HepG2 (cell line): ENCODE data around the gene NFAT5. TPM values are rescaled to one million over a fixed set of nuclear protein-coding genes. Genes with fewer than 3 reads are reported as not detected.

ENCODE experiments used
- CBFB ChIP-seq: sonication (generic); formaldehyde crosslinking; IDR thresholded peaks from 2 replicates; pipeline ENCODE4 v1.4.0; 2020; ENCODE audit warnings: missing genetic modification reagents
- FIP1L1 ChIP-seq: fragments of 200-400 bp; formaldehyde crosslinking; IDR thresholded peaks from 2 replicates; pipeline ENCODE4 v1.6.1; 2018; ENCODE audit warnings: low read depth, mild to moderate bottlenecking, low read length, moderate library complexity, borderline replicate concordance; ENCODE audit not compliant: insufficient read depth
- FOSL1 ChIP-seq: sonication (generic); formaldehyde crosslinking; IDR thresholded peaks from 2 replicates; pipeline ENCODE4 v1.9.0; 2021; ENCODE audit warnings: missing genetic modification reagents, borderline replicate concordance
- HMGXB3 ChIP-seq: sonication (generic); formaldehyde crosslinking; IDR thresholded peaks from 2 replicates; pipeline ENCODE4 v1.4.0; 2020; ENCODE audit warnings: missing genetic modification reagents, borderline replicate concordance
- HNRNPK ChIP-seq: fragments of 200-400 bp; formaldehyde crosslinking; IDR thresholded peaks from 2 replicates; pipeline ENCODE4 v1.6.1; 2018; ENCODE audit warnings: low read length, low read depth, moderate library complexity, mild to moderate bottlenecking; ENCODE audit not compliant: poor library complexity, severe bottlenecking
- MEIS2 ChIP-seq: sonication (generic); formaldehyde crosslinking; IDR thresholded peaks from 2 replicates; pipeline ENCODE4 v1.9.0; 2021; ENCODE audit warnings: mild to moderate bottlenecking, missing genetic modification reagents
- MIER2 ChIP-seq: IDR thresholded peaks from 2 replicates; pipeline ENCODE4 v1.6.1; 2016; ENCODE audit warnings: missing biosample characterization, missing genetic modification reagents
- MTA1 ChIP-seq: sonication (generic); formaldehyde crosslinking; IDR thresholded peaks from 2 replicates; pipeline ENCODE4 v1.4.0; 2020; ENCODE audit warnings: missing genetic modification reagents, mild to moderate bottlenecking, borderline replicate concordance
- NFE2L1 ChIP-seq: sonication (generic); formaldehyde crosslinking; IDR thresholded peaks from 2 replicates; pipeline ENCODE4 v1.4.0; 2020; ENCODE audit warnings: missing genetic modification reagents, mild to moderate bottlenecking, borderline replicate concordance
- NFE2L2 ChIP-seq: fragments of 150-350 bp; IDR thresholded peaks from 2 replicates; pipeline ENCODE4 v1.6.1; 2014; ENCODE audit warnings: low read length
- NFKB2 ChIP-seq: sonication (generic); formaldehyde crosslinking; IDR thresholded peaks from 2 replicates; pipeline ENCODE4 v1.4.0; 2020; ENCODE audit warnings: missing genetic modification reagents, borderline replicate concordance
- NFYC ChIP-seq: IDR thresholded peaks from 2 replicates; pipeline ENCODE4 v1.6.1; 2016; ENCODE audit warnings: missing genetic modification reagents, missing compliant biosample characterization
- PHF5A ChIP-seq: IDR thresholded peaks from one replicate; pipeline ENCODE4 v1.6.1; 2018; ENCODE audit warnings: low read depth, missing genetic modification reagents; ENCODE audit not compliant: unreplicated experiment
- RAD51 ChIP-seq: fragments of 450-650 bp; IDR thresholded peaks from 2 replicates; pipeline ENCODE4 v1.6.1; 2016; ENCODE audit warnings: borderline replicate concordance
- SNRNP70 ChIP-seq: fragments of 200-400 bp; formaldehyde crosslinking; IDR thresholded peaks from 2 replicates; pipeline ENCODE4 v1.6.1; 2017; ENCODE audit warnings: mild to moderate bottlenecking, low read depth, low read length, moderate library complexity
- TBX3 ChIP-seq: fragments of 450-650 bp; IDR thresholded peaks from 2 replicates; pipeline ENCODE4 v1.6.1; 2017; ENCODE audit warnings: antibody characterized with exemption, mild to moderate bottlenecking, inconsistent platforms, borderline replicate concordance
- TOE1 ChIP-seq: sonication (generic); formaldehyde crosslinking; IDR thresholded peaks from 2 replicates; pipeline ENCODE4 v1.4.0; 2020; ENCODE audit warnings: mild to moderate bottlenecking, missing genetic modification reagents
- YY1 ChIP-seq: IDR thresholded peaks from 2 replicates; pipeline ENCODE4 v1.6.1; 2011; ENCODE audit warnings: low read length, low read depth, moderate library complexity, mild to moderate bottlenecking; ENCODE audit not compliant: insufficient read depth, insufficient replicate concordance
- ZNF10 ChIP-seq: sonication (generic); formaldehyde crosslinking; IDR thresholded peaks from 2 replicates; pipeline ENCODE4 v1.4.0; 2020; ENCODE audit warnings: mild to moderate bottlenecking, low read depth, missing genetic modification reagents, borderline replicate concordance
- ZNF24 ChIP-seq: fragments of 450-650 bp; IDR thresholded peaks from 2 replicates; pipeline ENCODE4 v1.6.1; 2017; ENCODE audit warnings: antibody characterized with exemption, mild to moderate bottlenecking
- ZNF256 ChIP-seq: sonication (generic); formaldehyde crosslinking; conservative IDR thresholded peaks from 2 replicates; pipeline ENCODE4 v1.4.0; 2020; ENCODE audit warnings: missing genetic modification reagents
- ZNF382 ChIP-seq: sonication (generic); formaldehyde crosslinking; IDR thresholded peaks from 2 replicates; pipeline ENCODE4 v1.5.0; 2020; ENCODE audit warnings: missing genetic modification reagents, mild to moderate bottlenecking, borderline replicate concordance
- ZNF691 ChIP-seq: sonication (generic); formaldehyde crosslinking; IDR thresholded peaks from 2 replicates; pipeline ENCODE4 v1.4.0; 2020; ENCODE audit warnings: missing genetic modification reagents, low read depth, mild to moderate bottlenecking, borderline replicate concordance
- polyA plus RNA-seq, 8 experiments: library from polyadenylated mRNA; depleted of rRNA in 3 of 8; stranded (reverse) in 7 of 8; unstranded in 1 of 8; fragments of >200 nt; fragmentation: Illumina TruSeq in 4 of 8; extraction: Trizol in 4 of 8; gene quantifications; 2 replicates each; pipeline versions ENCODE4 v1.2.1 to v1.2.3, GENCODE V29; 2011 to 2016; ENCODE audit warnings: low read depth in 4 of 8, missing spikeins in 1 of 8, mixed read lengths in 1 of 8; ENCODE audit not compliant: insufficient read depth in 1 of 8
- total RNA-seq, 5 experiments: library from RNA; depleted of rRNA; stranded (reverse); fragments of >200 nt; fragmentation: Illumina TruSeq; extraction: Trizol; gene quantifications; 2 replicates each; pipeline ENCODE4 v1.2.3, GENCODE V29; 2016; ENCODE audit warnings: low read depth in 1 of 5
- TF ChIP-seq, protein P1 (sequence below): sonication (generic); formaldehyde crosslinking; IDR thresholded peaks from 2 replicates; pipeline ENCODE4 v1.5.0; 2020; ENCODE audit warnings: mild to moderate bottlenecking, missing genetic modification reagents

Gene NFAT5
- total and polyA plus RNA-seq, 2 of the 13 experiments (the other 11 are each of a cell fraction or from before 2014, with no cell fraction given), result 20.5 to 54.3 TPM

DNA sequence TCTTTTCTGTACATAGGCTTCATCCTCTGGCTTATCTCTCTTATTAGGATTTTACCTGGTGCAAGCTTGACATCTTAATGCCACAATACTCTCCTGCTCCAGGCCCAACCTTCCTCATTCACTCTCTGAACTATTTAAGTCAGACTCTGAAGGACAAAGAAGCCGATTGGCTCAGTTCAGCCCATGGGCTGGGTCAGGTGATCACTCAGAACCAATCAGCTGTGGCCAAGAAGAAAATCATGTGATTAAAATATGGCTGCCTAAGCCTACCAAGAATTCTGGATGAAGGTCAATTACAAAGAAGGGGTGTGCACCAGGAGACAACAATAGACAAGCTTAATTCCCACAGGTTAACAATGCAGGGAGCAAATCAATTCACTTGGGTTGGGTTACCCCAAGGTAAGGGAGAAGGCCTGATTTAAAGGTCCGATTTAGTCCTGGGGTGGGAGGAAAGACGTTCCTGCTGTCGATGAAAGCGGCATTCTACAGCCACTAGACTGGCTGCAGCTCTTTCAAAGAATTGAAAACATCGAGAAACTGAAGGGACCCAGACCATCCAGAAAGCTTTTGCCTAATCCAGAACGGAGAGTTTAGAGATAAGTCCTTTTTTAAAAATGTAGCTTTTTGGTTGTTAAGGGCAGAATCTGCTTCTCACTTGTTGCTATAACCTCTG, 42.9 kb upstream of the NFAT5 start (continued):
- TF ChIP-seq, protein P1, sequence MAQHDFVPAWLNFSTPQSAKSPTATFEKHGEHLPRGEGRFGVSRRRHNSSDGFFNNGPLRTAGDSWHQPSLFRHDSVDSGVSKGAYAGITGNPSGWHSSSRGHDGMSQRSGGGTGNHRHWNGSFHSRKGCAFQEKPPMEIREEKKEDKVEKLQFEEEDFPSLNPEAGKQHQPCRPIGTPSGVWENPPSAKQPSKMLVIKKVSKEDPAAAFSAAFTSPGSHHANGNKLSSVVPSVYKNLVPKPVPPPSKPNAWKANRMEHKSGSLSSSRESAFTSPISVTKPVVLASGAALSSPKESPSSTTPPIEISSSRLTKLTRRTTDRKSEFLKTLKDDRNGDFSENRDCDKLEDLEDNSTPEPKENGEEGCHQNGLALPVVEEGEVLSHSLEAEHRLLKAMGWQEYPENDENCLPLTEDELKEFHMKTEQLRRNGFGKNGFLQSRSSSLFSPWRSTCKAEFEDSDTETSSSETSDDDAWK (CRISPR knock-in tag), result no peak
- TF ChIP-seq TBX3 (no peak), MIER2 (CRISPR knock-in tag) (no peak), MEIS2 (CRISPR knock-in tag) (no peak), HNRNPK (no peak), YY1 (peak; percentile 71), HMGXB3 (CRISPR knock-in tag) (peak; percentile 55; the same call in 1 of the 2 replicates), FIP1L1 (no peak), TOE1 (CRISPR knock-in tag) (no peak), ZNF24 (no peak), NFE2L1 (no peak), ZNF256 (no peak), NFE2L2 (no peak), RAD51 (peak; percentile 36; the same call in 1 of the 2 replicates), PHF5A (no peak), NFYC (CRISPR knock-in tag) (peak; percentile 79), SNRNP70 (no peak), MTA1 (CRISPR knock-in tag) (no peak), FOSL1 (CRISPR knock-in tag) (no peak), CBFB (CRISPR knock-in tag) (no peak), ZNF382 (CRISPR knock-in tag) (no peak), ZNF10 (CRISPR knock-in tag) (no peak), ZNF691 (no peak), NFKB2 (CRISPR knock-in tag) (no peak)
